Neutrophil (primary cell): Measurements from ENCODE around the gene PRSS58.

Source experiments
- H3K27ac ChIP-seq: fragments of 200-600 bp; sonication (generic); 2 replicates; pipeline ENCODE4 v1.5.1; 2016; ENCODE audit warnings: mild to moderate bottlenecking, moderate library complexity
- H3K27me3 ChIP-seq: fragments of 200-600 bp; sonication (generic); 2 replicates; pipeline ENCODE4 v1.6.0; 2016; ENCODE audit warnings: mild to moderate bottlenecking
- H3K36me3 ChIP-seq: fragments of 200-600 bp; sonication (generic); 2 replicates; pipeline ENCODE4 v1.5.1; 2017
- H3K4me1 ChIP-seq, 2 experiments: fragments of 200-600 bp in 1 of 2; sonication (generic) in 1 of 2; 1 replicate in 1 of 2; 2 replicates in 1 of 2; pipeline versions ENCODE4 v1.5.1 to v1.6.1; 2013 to 2016; ENCODE audit warnings: low read depth in 1 of 2, low read length in 1 of 2, mild to moderate bottlenecking in 1 of 2, moderate library complexity in 1 of 2; ENCODE audit not compliant: control insufficient read depth in 1 of 2, insufficient read depth in 1 of 2
- H3K4me3 ChIP-seq, 2 experiments: fragments of 200-600 bp in 1 of 2; sonication (generic) in 1 of 2; 1 replicate in 1 of 2; 2 replicates in 1 of 2; pipeline ENCODE4 v1.5.1; 2013 to 2016; ENCODE audit warnings: low read depth in 1 of 2, low read length in 1 of 2, mild to moderate bottlenecking in 1 of 2, moderate library complexity in 1 of 2
- H3K9me3 ChIP-seq: fragments of 200-600 bp; sonication (generic); 2 replicates; pipeline ENCODE4 v1.5.1; 2016
- CTCF ChIP-seq: fragments of 200-600 bp; sonication (generic); IDR thresholded peaks from 2 replicates; pipeline ENCODE4 v1.5.1; 2016; ENCODE audit warnings: antibody characterized with exemption

PRSS58 gene

GRCh38 chr7:142275028-142275427 lies 17.2 kb upstream of the PRSS58 start:
- no peak for TF ChIP-seq CTCF
- H3K27me3 ChIP-seq: peaks cover 7% of the 10 kb centered on the region
- H3K4me3 ChIP-seq: no peak overlapping the region
- no peaks in the 10 kb centered on the region for H3K4me1 ChIP-seq
- no peaks in the 10 kb centered on the region for H3K36me3 ChIP-seq
- H3K27ac ChIP-seq: no peak overlapping the region
- H3K9me3 ChIP-seq: no peaks in the 10 kb centered on the region

- Histone ChIP-seq H3K4me3 (no peak overlapping the region), H3K27me3 (no peaks in the 10 kb centered on the region), H3K9me3 (no peaks in the 10 kb centered on the region), H3K36me3 (no peaks in the 10 kb centered on the region), H3K27ac (no peak overlapping the region), H3K4me1 (no peaks in the 10 kb centered on the region)
- TF ChIP-seq CTCF: no peak
Observed at GRCh38 chr7:142272841-142273240, 15.0 kb upstream of the PRSS58 start.

DNA sequence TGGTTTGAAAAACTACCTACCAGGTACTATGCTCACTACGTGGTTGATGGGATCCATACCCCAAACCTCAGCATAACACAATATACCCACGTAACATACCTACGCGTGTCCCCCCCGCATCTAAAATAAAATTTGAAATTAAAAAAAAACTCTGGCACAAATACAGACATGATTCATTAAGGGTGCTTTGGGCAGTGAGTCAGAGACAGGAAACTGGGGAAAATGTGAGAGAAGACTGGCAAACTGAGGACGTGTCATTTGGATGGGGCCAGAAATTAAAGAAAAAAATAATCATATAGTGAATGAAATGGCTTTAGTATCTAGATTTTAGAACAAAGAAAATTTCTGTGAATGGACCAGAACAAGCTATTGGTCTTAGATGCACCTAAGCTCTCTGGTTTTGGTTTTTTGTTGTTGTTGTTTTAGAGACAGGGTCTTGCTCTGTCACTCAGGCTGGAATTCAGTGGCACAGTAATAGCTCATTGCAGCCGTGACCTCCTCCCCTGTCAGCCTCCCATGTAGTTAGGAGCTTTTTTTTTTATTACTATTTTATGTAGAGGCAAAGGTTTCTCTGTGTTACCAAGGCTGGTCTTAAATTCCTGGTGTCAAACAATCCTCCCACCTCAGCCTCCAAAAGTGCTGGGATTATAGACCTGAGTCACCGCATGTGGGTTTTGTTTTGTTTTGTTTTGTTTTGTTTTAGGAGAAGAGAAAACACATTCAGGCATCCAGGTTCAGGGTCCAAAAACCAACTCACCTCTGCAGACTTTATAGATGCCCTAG lies 5.9 kb upstream of the PRSS58 start:
- Histone ChIP-seq H3K36me3 (no peaks in the 10 kb centered on the region), H3K4me3 (no peak overlapping the region), H3K27me3 (peaks cover 4% of the 10 kb centered on the region), H3K9me3 (no peaks in the 10 kb centered on the region), H3K4me1 (no peaks in the 10 kb centered on the region), H3K27ac (no peak overlapping the region)
- no peak for TF ChIP-seq CTCF

GRCh38 chr7:142250705-142251104 lies 7.2 kb downstream of the PRSS58 start:
- Histone ChIP-seq H3K4me3 (no peak overlapping the region), H3K4me1 (no peaks in the 10 kb centered on the region), H3K9me3 (no peaks in the 10 kb centered on the region), H3K27ac (no peak overlapping the region), H3K27me3 (no peaks in the 10 kb centered on the region), H3K36me3 (no peaks in the 10 kb centered on the region)
- no peak for TF ChIP-seq CTCF

- H3K9me3 ChIP-seq: no peaks in the 10 kb centered on the region
Observed at GRCh38 chr7:142249918-142250317, 7.9 kb downstream of the PRSS58 start.

More at GRCh38 chr7:142249918-142250317, 7.9 kb downstream of the PRSS58 start:
- Histone ChIP-seq H3K27ac (no peak overlapping the region), H3K4me3 (no peak overlapping the region), H3K36me3 (no peaks in the 10 kb centered on the region), H3K27me3 (no peaks in the 10 kb centered on the region), H3K4me1 (no peaks in the 10 kb centered on the region)
- TF ChIP-seq CTCF: no peak
